Endometrial microvascular endothelial cells (primary cell): Measurements from ENCODE around the gene MEGF6. TPM values are rescaled to one million over a fixed set of nuclear protein-coding genes. Genes with fewer than 3 reads are reported as not detected.

Experiments used
- in situ Hi-C: cut with HindIII; loops from 2 replicates; pipeline ENCODE4 v1.10.0; 2017; ENCODE audit warnings: low sequenced_read_pairs, low pct_unique_long_range_greater_than_20kb; ENCODE audit errors: inconsistent ontology term
- total RNA-seq: library from RNA; depleted of rRNA; stranded (reverse); fragments of >200 nt; gene quantifications from one replicate; pipeline ENCODE4 v1.2.3, GENCODE V29; 2015; ENCODE audit errors: inconsistent ontology term

Gene MEGF6
- total RNA-seq, 1 donor from 2014 or later, result 2.0 TPM

DNA sequence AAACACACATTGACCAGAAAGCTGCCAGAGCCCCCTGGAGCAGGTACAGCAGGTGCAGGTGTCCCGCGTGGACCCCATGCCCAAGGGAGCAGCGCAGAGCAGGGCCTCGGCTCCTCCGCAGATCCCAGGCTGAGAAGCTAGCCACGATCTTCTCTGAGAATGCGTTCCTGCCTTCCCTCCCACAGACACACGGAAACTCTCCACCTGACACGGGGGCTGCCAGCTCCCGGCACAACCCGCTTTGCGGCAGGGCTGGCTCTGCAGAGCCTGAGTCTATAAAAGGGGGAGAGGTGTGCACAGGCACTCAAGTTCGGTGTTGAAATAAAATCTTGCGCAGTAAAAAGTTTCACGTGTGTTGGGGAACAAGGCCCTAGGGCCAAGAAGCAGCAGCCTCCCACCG lies 9.6 kb downstream of the MEGF6 start:
- in situ Hi-C loops, result no loop called here

- in situ Hi-C loops, result no loop called here
Measured at GRCh38 chr1:3600354-3600753, 11.0 kb downstream of the MEGF6 start.

GRCh38 chr1:3599816-3600215 lies 11.5 kb downstream of the MEGF6 start:
- in situ Hi-C loops, result no loop called here

- in situ Hi-C loops, result no loop called here
Measured at GRCh38 chr1:3599286-3599811, 12.0 kb downstream of the MEGF6 start.

- in situ Hi-C loops, result no loop called here
Measured at GRCh38 chr1:3598522-3599285, 12.6 kb downstream of the MEGF6 start.

GRCh38 chr1:3598051-3598491 lies 13.2 kb downstream of the MEGF6 start:
- in situ Hi-C loops, result no loop called here

DNA sequence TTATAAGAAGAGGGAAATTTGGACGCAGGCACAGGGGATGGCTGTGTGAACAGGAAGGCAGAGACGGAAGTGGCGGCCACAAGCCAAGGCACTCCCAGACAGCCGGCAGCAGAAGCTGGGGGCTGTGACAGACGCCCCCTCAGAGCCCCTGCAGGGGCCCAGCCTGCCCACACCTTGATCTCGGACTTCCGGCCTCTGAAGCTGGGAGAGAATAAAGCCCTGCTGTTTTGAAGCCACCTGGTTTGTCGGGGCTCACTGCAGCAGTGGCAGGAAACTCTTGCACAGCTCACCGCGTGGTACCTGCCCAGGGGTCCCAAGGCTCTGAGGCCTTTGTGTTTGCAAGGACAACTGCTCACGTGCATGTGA lies 13.7 kb downstream of the MEGF6 start:
- in situ Hi-C loops, result no loop called here

DNA sequence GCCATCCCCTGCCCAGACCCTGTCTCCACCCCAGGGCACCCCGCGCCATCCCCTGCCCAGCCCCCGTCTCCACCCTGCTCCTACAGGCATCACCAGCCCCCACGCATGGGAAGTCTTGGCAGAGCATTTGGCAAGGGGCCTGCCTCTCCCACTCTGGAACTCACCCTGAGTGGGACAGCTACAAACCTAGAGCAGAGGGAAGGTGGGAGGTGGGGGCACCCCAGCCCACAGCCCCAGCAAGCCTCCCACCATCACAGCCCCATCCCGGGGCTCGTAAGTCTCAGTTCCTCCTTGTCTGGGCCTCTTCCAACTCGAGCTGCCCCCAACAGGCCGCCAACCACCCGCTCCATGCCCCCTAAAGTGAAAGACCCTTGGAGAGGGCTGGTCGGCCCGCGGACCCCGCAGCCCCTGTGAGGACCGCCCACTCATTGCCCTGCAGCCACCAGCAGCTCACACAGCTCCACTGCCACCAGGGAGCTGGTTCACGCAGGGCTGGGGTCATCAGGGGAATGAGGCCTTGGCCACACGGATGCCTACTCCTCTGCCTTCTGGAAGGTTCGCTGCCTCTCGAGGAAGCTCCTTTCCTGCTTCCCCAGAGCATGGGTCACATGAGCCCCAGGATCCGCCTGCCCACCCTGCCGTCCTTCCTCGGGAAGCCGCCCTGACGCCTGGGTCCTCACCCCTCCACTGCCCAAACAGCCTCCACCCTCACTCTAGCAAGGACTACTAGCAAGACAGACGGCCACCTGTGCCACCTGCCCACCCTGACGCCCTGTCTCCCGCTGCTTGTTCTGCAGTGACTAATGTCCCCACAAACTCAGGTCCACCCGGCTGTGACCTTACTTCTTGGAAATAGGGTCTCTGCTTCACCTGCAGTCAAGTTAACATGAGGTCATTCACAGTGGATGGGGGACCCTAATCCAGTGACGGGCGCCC lies 14.4 kb downstream of the MEGF6 start:
- in situ Hi-C loops, result no loop called here

DNA sequence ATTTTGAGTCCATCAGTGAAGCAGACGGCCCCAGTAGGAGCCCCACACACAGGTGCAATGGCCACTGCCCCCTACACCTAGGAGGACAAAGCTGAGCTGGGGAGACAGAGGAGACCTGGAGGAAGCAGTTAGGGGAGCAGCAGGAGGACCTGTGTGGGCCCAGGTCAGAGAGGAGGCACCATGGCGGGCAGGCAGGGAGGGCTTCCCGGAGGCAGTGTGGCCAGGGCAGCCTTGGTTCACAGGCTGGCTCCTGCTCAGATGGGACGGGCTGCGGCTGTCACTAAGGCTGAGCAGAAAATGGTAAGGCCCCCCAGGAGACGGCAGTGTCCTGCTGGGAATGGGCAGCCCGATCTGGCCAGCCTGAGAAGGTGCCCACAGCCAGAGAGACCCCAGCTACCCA lies 15.4 kb downstream of the MEGF6 start:
- in situ Hi-C loops, result no loop called here

GRCh38 chr1:3594706-3595377 lies 16.5 kb downstream of the MEGF6 start:
- in situ Hi-C loops, result no loop called here

- in situ Hi-C loops, result no loop called here
Measured at GRCh38 chr1:3593745-3594144, 17.6 kb downstream of the MEGF6 start.

- in situ Hi-C loops, result no loop called here
Measured at GRCh38 chr1:3593334-3593733, 18.0 kb downstream of the MEGF6 start.

GRCh38 chr1:3590951-3591865 lies 20.1 kb downstream of the MEGF6 start:
- in situ Hi-C loops, result no loop called here

DNA sequence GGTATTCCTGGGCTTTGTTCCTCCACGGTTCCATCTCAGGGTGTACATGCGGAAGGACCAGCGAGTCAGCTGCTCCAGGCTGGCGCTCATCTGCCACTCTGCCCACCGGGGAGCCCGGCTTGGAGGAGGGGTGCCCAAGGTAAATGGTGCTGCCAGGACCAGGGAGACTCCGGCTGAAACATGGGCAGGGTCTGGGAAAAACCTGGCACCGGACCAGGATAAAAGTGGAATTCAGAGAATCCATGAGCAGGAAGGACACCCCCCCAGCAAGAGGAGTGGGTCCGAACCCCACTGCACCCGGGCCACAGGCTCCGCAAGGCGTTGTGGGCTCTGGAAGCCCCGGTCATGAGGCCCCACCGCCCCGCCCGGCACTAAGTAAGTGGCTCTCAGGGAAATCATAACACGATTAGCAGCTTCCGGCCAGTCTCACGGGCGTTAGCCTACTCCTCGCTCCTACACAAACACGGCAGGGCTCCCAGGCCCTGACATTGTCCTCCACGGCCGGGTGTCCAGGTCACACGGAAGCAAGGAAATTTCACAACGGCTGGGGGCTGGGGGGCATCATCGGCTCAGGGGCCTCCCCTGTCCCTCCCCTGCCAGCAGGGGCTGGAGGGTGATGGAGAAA lies 21.1 kb downstream of the MEGF6 start:
- in situ Hi-C loops, result no loop called here

DNA sequence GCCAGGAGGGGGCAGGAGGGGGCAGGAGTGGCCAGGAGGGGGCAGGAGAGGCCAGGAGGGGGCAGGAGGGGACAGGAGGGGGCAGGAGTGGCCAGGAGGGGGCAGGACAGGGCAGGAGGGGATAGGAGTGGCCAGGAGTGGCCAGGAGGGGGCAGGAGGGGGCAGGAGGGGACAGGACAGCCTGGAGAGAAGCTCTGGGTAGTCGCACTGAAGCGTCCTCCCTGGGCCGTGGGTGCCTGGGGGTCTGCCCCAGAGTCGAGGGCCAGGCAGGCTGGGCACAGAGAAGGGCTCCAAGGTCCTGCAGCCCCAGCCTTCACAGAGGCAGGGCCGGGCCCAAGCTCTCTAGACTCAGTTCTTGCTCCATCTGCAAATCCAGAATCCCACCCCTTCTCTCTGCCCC lies 22.9 kb downstream of the MEGF6 start:
- in situ Hi-C loops, result no loop called here

- in situ Hi-C loops, result no loop called here
Measured at GRCh38 chr1:3586986-3587759, 24.1 kb downstream of the MEGF6 start.

DNA sequence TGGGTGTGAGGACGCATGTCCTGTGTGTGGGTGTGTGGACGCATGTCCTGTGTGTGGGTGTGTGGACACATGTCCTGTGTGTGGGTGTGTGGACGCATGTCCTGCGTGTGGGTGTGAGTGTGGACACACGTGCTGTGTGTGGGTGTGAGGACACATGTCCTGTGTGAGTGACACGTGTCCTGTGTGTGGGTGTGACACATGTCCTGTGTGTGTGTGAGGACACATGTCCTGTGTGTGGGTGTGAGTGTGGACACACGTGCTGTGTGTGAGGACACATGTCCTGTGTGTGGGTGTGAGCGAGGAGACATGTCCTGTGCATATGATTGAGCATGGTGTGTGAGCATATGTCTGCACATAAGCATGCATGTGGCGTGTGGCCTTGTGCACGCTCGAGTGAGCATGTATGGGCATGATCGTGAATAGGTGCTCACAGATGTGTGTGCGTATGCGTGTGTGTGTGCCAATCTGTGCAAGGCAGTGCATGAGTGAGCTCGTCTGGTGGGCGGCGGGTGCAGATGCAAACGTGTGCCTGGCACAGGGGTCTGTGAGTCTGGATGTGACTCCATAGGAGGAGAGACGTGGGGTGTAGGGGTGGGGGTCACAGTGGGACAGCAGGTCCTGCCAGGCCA lies 25.3 kb downstream of the MEGF6 start:
- in situ Hi-C loops, result no loop called here
